B cell (primary cell): ENCODE measurements around the gene WDR35. TPM values are rescaled to one million over a fixed set of nuclear protein-coding genes. Genes with fewer than 3 reads are reported as not detected.
A peak's percentile ranks its signal among the peaks of the same experiment; 100 is the strongest.

Experiments used
- ATAC-seq: fragments of 200-7000 bp; cut with Tn5 transposase; one replicate; pipeline ENCODE4 v1.10.0; 2021; ENCODE audit warnings: low read depth, mild to moderate bottlenecking, moderate number of reproducible peaks, moderate library complexity
- CTCF ChIA-PET: fragments of 350-600 bp; sonication (Branson Sonifier 250); formaldehyde crosslinking; loops from one replicate; lab custom pipeline; 2021; ENCODE audit warnings: antibody characterized with exemption, inconsistent platforms; lab: Charles Lee
- POLR2A ChIA-PET: fragments of 350-600 bp; sonication (Branson Sonifier 250); formaldehyde crosslinking; loops from one replicate; lab custom pipeline; 2021; ENCODE audit warnings: antibody characterized with exemption; lab: Charles Lee
- DNase-seq: peaks from one replicate; pipeline ENCODE4 v3.0.0; 2013
- H2AFZ ChIP-seq: 2 replicates; pipeline ENCODE4 v1.6.1; 2012; ENCODE audit warnings: mild to moderate bottlenecking, low read depth, low read length; ENCODE audit not compliant: insufficient read depth, poor library complexity, severe bottlenecking
- H3K27ac ChIP-seq, 2 donors: 1 replicate in 1 of 2; 2 replicates in 1 of 2; pipeline ENCODE4 v1.5.1; 2012 to 2013; ENCODE audit warnings: low read length in 2 of 2, mild to moderate bottlenecking in 2 of 2, moderate library complexity in 1 of 2
- H3K27me3 ChIP-seq, 4 experiments: fragments of 200-600 bp in 1 of 4; sonication (generic) in 1 of 4; replicated peaks in 1 of 4; 1 replicate in 2 of 4; 2 replicates in 2 of 4; pipeline versions ENCODE4 v1.6.1 to v1.7.0; 2013 to 2016; ENCODE audit warnings: low read length in 3 of 4, mild to moderate bottlenecking in 2 of 4, mixed read lengths in 1 of 4, moderate library complexity in 1 of 4; ENCODE audit not compliant: insufficient read depth in 4 of 4, control insufficient read depth in 3 of 4; ENCODE audit errors: control extremely low read depth in 1 of 4
- H3K36me3 ChIP-seq, 2 experiments: replicated peaks in 1 of 2; 1 replicate in 1 of 2; 2 replicates in 1 of 2; pipeline versions ENCODE4 v1.6.1 to v1.7.1; 2013; ENCODE audit warnings: low read length in 1 of 2; ENCODE audit not compliant: insufficient read depth in 2 of 2, control insufficient read depth in 1 of 2; ENCODE audit errors: control extremely low read depth in 1 of 2, extremely low read depth in 1 of 2
- H3K4me1 ChIP-seq, 2 donors: fragments of 200-600 bp in 1 of 2; sonication (generic) in 1 of 2; 1 replicate in 1 of 2; 2 replicates in 1 of 2; pipeline versions ENCODE4 v1.5.1 to v1.6.1; 2013 to 2017; ENCODE audit warnings: low read length in 2 of 2; ENCODE audit not compliant: control insufficient read depth in 2 of 2, insufficient read depth in 2 of 2
- H3K4me2 ChIP-seq: replicated peaks from 2 replicates; pipeline ENCODE3; 2012; ENCODE audit warnings: mild to moderate bottlenecking, low read depth, low read length; ENCODE audit not compliant: poor library complexity, severe bottlenecking
- H3K4me3 ChIP-seq, 5 experiments: fragments of 200-600 bp in 1 of 5; sonication (generic) in 1 of 5; 1 replicate in 3 of 5; 2 replicates in 2 of 5; pipeline versions ENCODE4 v1.5.1 to v1.7.0; 2011 to 2016; ENCODE audit warnings: low read length in 4 of 5, mild to moderate bottlenecking in 4 of 5, low read depth in 2 of 5, control low read depth in 1 of 5, moderate library complexity in 1 of 5; ENCODE audit not compliant: insufficient read depth in 1 of 5; ENCODE audit errors: control extremely low read depth in 1 of 5, extremely low read depth in 1 of 5
- H3K79me2 ChIP-seq: fragments of 200-600 bp; sonication (generic); one replicate; pipeline ENCODE4 v1.6.0; 2016; ENCODE audit warnings: low read length; ENCODE audit not compliant: control insufficient read depth, insufficient read depth
- H3K9ac ChIP-seq: fragments of 200-600 bp; sonication (generic); 2 replicates; pipeline ENCODE4 v1.6.1; 2017; ENCODE audit warnings: mild to moderate bottlenecking, low read length, moderate library complexity
- H3K9me3 ChIP-seq, 3 donors: one replicate each; pipeline versions ENCODE4 v1.6.1 to v1.7.1; 2013; ENCODE audit warnings: low read length in 2 of 3; ENCODE audit not compliant: control insufficient read depth in 2 of 3, insufficient read depth in 1 of 3; ENCODE audit errors: control extremely low read depth in 1 of 3
- H4K20me1 ChIP-seq: 2 replicates; pipeline ENCODE4 v1.6.0; 2012; ENCODE audit warnings: mild to moderate bottlenecking, low read length; ENCODE audit not compliant: insufficient read depth, control insufficient read depth, poor library complexity, severe bottlenecking
- H3K27ac Mint-ChIP-seq: one replicate; pipeline ENCODE4 v1.8.0; 2021; ENCODE audit warnings: mixed read lengths
- H3K27me3 Mint-ChIP-seq: one replicate; pipeline ENCODE4 v1.8.0; 2021; ENCODE audit warnings: mixed read lengths
- H3K4me1 Mint-ChIP-seq: one replicate; pipeline ENCODE4 v1.8.0; 2021; ENCODE audit warnings: mixed read lengths
- H3K4me3 Mint-ChIP-seq: one replicate; pipeline ENCODE4 v1.8.0; 2021; ENCODE audit warnings: mixed read lengths
- H3K9me3 Mint-ChIP-seq: one replicate; pipeline ENCODE4 v1.8.0; 2022; ENCODE audit warnings: mixed read lengths; ENCODE audit not compliant: insufficient read depth
- CTCF ChIP-seq: fragments of 200-600 bp; IDR thresholded peaks from one replicate; pipeline ENCODE4 v1.8.0; 2022; ENCODE audit warnings: antibody characterized with exemption, mild to moderate bottlenecking
- EZH2 ChIP-seq: IDR thresholded peaks from 2 replicates; pipeline ENCODE4 v1.6.1; 2012; ENCODE audit warnings: borderline replicate concordance, low read depth, mild to moderate bottlenecking, moderate library complexity, low read length; ENCODE audit not compliant: insufficient read depth, poor library complexity, severe bottlenecking
- WGBS: methylation state at CpG from one replicate; pipeline ENCODE4 v1.1.5; 2013; ENCODE audit warnings: missing lambda C conversion rate; ENCODE audit not compliant: insufficient coverage; 5-methylcytosine and 5-hydroxymethylcytosine counted together
- intact Hi-C: fragments of 100-400 bp; cut with micrococcal nuclease; formaldehyde crosslinking; loops from one replicate; pipeline ENCODE4 v1.10.0; 2022
- polyA minus RNA-seq: library from RNA; depleted of rRNA, polyadenylated mRNA; stranded (reverse); fragments of >200 nt; gene quantifications from 2 replicates; pipeline ENCODE4 v1.2.3, GENCODE V29; 2012
- polyA plus RNA-seq: library from polyadenylated mRNA; depleted of rRNA; stranded (reverse); fragments of >200 nt; gene quantifications from 2 replicates; pipeline ENCODE4 v1.2.3, GENCODE V29; 2012
- total RNA-seq, 2 donors: library from RNA; stranded (reverse); fragments of 120-200 nt in 1 of 2; gene quantifications; 1 replicate in 1 of 2; 2 replicates in 1 of 2; pipeline versions ENCODE4 v1.2.3 to v1.2.4, GENCODE V29; 2013 to 2022

Gene WDR35
- total RNA-seq (9.4 and 11.8 TPM in 2 replicates), polyA plus RNA-seq (2.4 and 3.0 TPM in 2 replicates), polyA minus RNA-seq (3.6 and 3.7 TPM in 2 replicates)
- 8.5 TPM for total RNA-seq (2013)

DNA sequence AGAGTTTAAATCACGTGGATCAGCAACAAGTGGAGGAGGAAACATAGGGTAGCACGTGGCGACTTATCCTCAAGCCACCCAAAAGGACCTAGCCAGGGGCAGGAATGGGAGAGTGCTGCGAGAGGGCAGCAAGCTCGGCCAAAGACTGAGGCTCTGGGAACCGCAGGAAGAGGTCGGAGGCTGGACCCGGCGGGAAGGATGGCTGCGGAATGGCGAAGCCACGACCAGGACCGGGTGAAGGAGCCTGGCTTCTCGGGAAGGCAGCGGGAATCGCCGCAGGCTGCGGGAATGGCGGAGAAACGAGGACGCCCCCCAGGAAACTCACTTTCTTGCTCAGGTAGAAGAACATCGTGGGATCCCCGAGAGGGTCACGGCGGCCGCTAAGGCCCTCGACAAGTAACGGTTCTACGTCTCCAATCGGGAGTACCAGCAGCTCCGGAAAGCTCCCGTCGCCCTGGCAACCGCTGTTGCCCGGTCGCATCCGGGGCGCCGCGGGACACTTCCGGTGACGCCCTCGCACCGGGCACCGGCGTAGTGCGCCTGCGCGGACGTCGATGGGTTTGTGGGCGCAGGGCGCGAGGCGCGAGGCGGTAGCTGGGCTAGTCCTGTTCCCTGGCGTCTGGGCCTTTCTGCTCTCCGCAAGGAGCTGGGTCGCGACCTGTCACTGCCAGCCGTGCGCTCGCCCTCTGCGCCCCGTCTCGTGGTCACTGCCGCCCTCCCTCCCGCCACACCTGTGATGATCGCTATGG lies at the start of gene WDR35:
Gene WDR35 (minus strand): TSS at position 439 of the 749 bp plus-strand sequence. CDS start 90 bp downstream, at position 349.
- Mint-ChIP-seq H3K4me1 (peaks cover 28% of the 10 kb centered on the region), H3K27me3 (peaks cover 21% of the 10 kb centered on the region), H3K9me3 (no peaks in the 10 kb centered on the region), H3K4me3 (peak within 1 kb of the TSS; percentile 91), H3K27ac (peak within 1 kb of the TSS; percentile 89)
- ChIA-PET POLR2A (interaction anchor here (0.6 kb wide), 3 partner anchors 55 to 89 kb away, joined by 3 to 5 read pairs (median 3); no protein-coding TSS in a partner anchor), CTCF (interaction anchor here (0.7 to 1.3 kb wide), 5 partner anchors 22 to 64 kb away, joined by 3 to 4 read pairs (median 3); no protein-coding TSS in a partner anchor)
- peak within 1 kb of the TSS; percentile 96 for H2AFZ ChIP-seq
- peaks cover 16 to 22% of the 10 kb centered on the region in 2 donors for H3K4me1 ChIP-seq
- H3K27me3 ChIP-seq = peaks cover 0 to 7% (median 2%) of the 10 kb centered on the region in 4 experiments
- no peaks in the 10 kb centered on the region for H4K20me1 ChIP-seq
- intact Hi-C loops = loop anchor here (1.0 to 10.0 kb wide), 6 partner anchors 23 to 1430 kb away; partner anchors contain the start of genes LAPTM4A, MATN3, RDH14 and RHOB
- DNase-seq (peak; percentile 92), ATAC-seq (peak; percentile 88)
- H3K9me3 ChIP-seq = no peaks in the 10 kb centered on the region
- H3K9ac ChIP-seq = peak within 1 kb of the TSS; percentile 90
- H3K4me3 ChIP-seq = peak within 1 kb of the TSS; percentile 68 to 93 (median 88)
- H3K4me2 ChIP-seq = peak within 1 kb of the TSS; percentile 82
- WGBS = under 1% methylated on average over 66 of the region's 70 CpGs
- peak within 1 kb of the TSS; percentile 69 to 77 for H3K27ac ChIP-seq
- no peak for TF ChIP-seq EZH2
- no peak for TF ChIP-seq CTCF
- no peaks in the 10 kb centered on the region for H3K36me3 ChIP-seq
- H3K79me2 ChIP-seq = no peaks in the 10 kb centered on the region

DNA sequence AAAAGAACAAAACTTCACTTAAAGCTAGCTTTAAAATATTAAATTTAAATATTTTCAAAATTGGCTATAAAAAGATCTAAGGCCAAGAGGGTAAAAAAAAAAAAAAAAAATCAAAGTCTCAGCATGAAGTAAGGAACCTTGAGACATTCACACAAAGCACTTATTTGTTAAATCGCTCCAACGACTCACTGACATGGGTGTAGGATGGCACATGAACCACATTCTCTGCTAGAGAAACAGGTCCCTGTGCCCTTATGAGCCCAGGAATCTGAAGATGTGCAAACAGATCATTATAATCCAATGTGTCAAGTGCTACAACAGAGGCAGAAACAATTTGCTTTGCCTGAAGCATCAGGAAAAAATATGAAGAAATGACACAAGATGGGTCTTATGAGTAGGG lies 47.8 kb upstream of the WDR35 start:
- Histone ChIP-seq H3K36me3 (peaks cover 15 to 74% of the 10 kb centered on the region in 2 experiments), H3K4me2 (no peak overlapping the region), H3K4me1 (peaks cover 14 to 15% of the 10 kb centered on the region in 2 donors), H2AFZ (no peak overlapping the region), H3K27ac (no peak overlapping the region), H3K9ac (no peak overlapping the region), H3K9me3 (no peaks in the 10 kb centered on the region), H4K20me1 (peaks cover 39% of the 10 kb centered on the region), H3K4me3 (no peak overlapping the region), H3K79me2 (peaks cover 42% of the 10 kb centered on the region), H3K27me3 (no peaks in the 10 kb centered on the region)
- TF ChIP-seq EZH2 = no peak
- TF ChIP-seq CTCF = no peak
- Mint-ChIP-seq H3K9me3 (no peaks in the 10 kb centered on the region), H3K27ac (peak overlapping the region; percentile 57), H3K4me1 (peaks cover 42% of the 10 kb centered on the region), H3K4me3 (no peak overlapping the region), H3K27me3 (no peaks in the 10 kb centered on the region)
- DNase-seq (no peak), ATAC-seq (no peak)
- POLR2A ChIA-PET = no interaction called here
- WGBS = 100% methylated on average over 2 of the region's 2 CpGs
- CTCF ChIA-PET = interaction anchor here (0.5 to 3.0 kb wide), 3 partner anchors 10 to 53 kb away, joined by 3 to 28 read pairs (median 3); no protein-coding TSS in a partner anchor
- intact Hi-C loops = no loop called here
